Effector memory CD8-positive, alpha-beta T cell (primary cell): ENCODE data around the gene HENMT1.
"Not testable (repeated sequence)": the region's sequence is repeated elsewhere in the genome, so short reads cannot be mapped to it uniquely, and the experiment has no call there.

ENCODE experiments used
- ATAC-seq: fragments of 150-1000 bp; cut with Tn5 transposase; replicated peaks from 2 replicates; pipeline ENCODE4 v1.10.0; 2021; ENCODE audit warnings: mild to moderate bottlenecking, moderate library complexity
- DNase-seq, 3 experiments: peaks; one replicate each; pipeline ENCODE4 v3.0.0; 2021
- H3K27ac Mint-ChIP-seq, 2 donors: one replicate each; pipeline ENCODE4 v1.8.0; 2022; ENCODE audit warnings: mild to moderate bottlenecking in 2 of 2, mixed read lengths in 2 of 2, moderate library complexity in 2 of 2
- H3K27me3 Mint-ChIP-seq, 2 donors: one replicate each; pipeline ENCODE4 v1.8.0; 2022; ENCODE audit warnings: mixed read lengths in 2 of 2
- H3K36me3 Mint-ChIP-seq: one replicate; pipeline ENCODE4 v1.8.0; 2022; ENCODE audit warnings: mild to moderate bottlenecking, moderate library complexity, mixed read lengths; ENCODE audit not compliant: insufficient read depth
- H3K4me1 Mint-ChIP-seq, 2 donors: one replicate each; pipeline ENCODE4 v1.8.0; 2022; ENCODE audit warnings: low read depth in 2 of 2, mixed read lengths in 2 of 2
- H3K4me3 Mint-ChIP-seq, 2 donors: one replicate each; pipeline ENCODE4 v1.8.0; 2022; ENCODE audit warnings: mild to moderate bottlenecking in 2 of 2, mixed read lengths in 2 of 2, moderate library complexity in 2 of 2
- H3K9me3 Mint-ChIP-seq, 2 donors: one replicate each; pipeline ENCODE4 v1.8.0; 2022; ENCODE audit warnings: mixed read lengths in 2 of 2

Gene HENMT1

DNA sequence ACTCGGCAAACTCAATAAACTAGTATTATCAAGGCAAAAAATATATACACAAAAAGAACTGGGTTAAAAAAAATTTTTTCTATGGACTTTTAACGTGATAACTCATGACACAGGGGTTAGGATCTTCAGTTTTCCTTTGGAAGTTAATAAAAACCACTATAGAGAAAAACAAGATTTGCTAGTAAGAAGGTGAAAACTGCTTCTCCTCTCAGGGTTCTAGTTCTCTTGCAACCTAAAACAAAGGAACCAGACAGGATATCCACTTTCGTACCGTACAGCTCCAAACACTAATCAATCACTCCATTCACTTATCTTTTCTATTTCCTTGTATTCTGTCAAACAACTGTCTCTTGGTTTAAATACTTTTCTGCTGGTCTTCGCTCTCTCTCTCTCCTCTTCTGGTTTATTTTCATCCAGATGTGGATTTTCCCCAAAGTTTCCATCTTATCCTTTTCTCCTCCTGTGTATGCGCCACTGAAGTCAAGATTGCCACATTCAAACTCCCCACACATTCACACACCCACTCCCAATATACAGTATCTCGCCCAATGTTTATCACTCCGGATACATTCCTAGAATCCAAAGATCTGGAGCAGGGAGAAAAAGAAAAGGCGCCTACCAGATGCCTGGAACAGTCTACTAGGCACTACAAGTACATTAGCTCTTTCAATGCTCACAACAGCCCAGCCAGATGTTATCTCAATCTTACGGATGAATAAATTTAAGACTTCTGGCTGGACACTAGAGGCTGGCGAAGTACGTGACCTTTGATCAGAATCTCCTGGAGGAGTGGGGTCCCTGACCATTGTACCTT lies 30.4 kb upstream of the HENMT1 start:
- no peak for DNase-seq
- no peaks in the 10 kb centered on the region for H3K27me3 Mint-ChIP-seq
- peaks cover 38% of the 10 kb centered on the region for H3K36me3 Mint-ChIP-seq
- peak overlapping the region; percentile 88 to 98 for H3K4me3 Mint-ChIP-seq
- no peaks in the 10 kb centered on the region for H3K9me3 Mint-ChIP-seq
- H3K4me1 Mint-ChIP-seq, result peaks cover 29 to 52% of the 10 kb centered on the region in 2 donors
- peak overlapping the region; percentile 99 to 100 for H3K27ac Mint-ChIP-seq
- no peak for ATAC-seq

- H3K27me3 Mint-ChIP-seq, result no peaks in the 10 kb centered on the region
- ATAC-seq, result no peak
- peaks cover 2% of the 10 kb centered on the region for H3K36me3 Mint-ChIP-seq
- H3K4me3 Mint-ChIP-seq, result no peak overlapping the region
- DNase-seq, result no peak
- H3K9me3 Mint-ChIP-seq, result no peaks in the 10 kb centered on the region
- H3K4me1 Mint-ChIP-seq, result peaks cover 12 to 17% of the 10 kb centered on the region in 2 donors
- H3K27ac Mint-ChIP-seq, result no peak overlapping the region
Measured at GRCh38 chr1:108686614-108687313, 25.9 kb upstream of the HENMT1 start.

- H3K36me3 Mint-ChIP-seq, result no peaks in the 10 kb centered on the region
- H3K9me3 Mint-ChIP-seq, result no peaks in the 10 kb centered on the region
- H3K27me3 Mint-ChIP-seq, result no peaks in the 10 kb centered on the region
- peaks cover 2 to 5% of the 10 kb centered on the region in 2 donors for H3K4me1 Mint-ChIP-seq
- no peak overlapping the region for H3K4me3 Mint-ChIP-seq
- DNase-seq (no peak), ATAC-seq (no peak)
- no peak overlapping the region for H3K27ac Mint-ChIP-seq
Measured at GRCh38 chr1:108685529-108685928, 24.6 kb upstream of the HENMT1 start.

- H3K36me3 Mint-ChIP-seq, H3K4me1 Mint-ChIP-seq, H3K9me3 Mint-ChIP-seq, H3K27ac Mint-ChIP-seq, H3K27me3 Mint-ChIP-seq, ATAC-seq, H3K4me3 Mint-ChIP-seq, DNase-seq: not testable (repeated sequence)
Measured at GRCh38 chr1:108681701-108682100, 20.8 kb upstream of the HENMT1 start.

- ATAC-seq, result no peak
- Mint-ChIP-seq H3K4me3 (peak overlapping the region; percentile 27 to 49), H3K4me1 (peaks cover 3 to 6% of the 10 kb centered on the region in 2 donors), H3K36me3 (no peaks in the 10 kb centered on the region), H3K27me3 (no peaks in the 10 kb centered on the region), H3K9me3 (no peaks in the 10 kb centered on the region), H3K27ac (peak overlapping the region in 1 of 2 donors; percentile 41)
- DNase-seq, result no peak
Measured at GRCh38 chr1:108679586-108680213, 18.8 kb upstream of the HENMT1 start.

DNA sequence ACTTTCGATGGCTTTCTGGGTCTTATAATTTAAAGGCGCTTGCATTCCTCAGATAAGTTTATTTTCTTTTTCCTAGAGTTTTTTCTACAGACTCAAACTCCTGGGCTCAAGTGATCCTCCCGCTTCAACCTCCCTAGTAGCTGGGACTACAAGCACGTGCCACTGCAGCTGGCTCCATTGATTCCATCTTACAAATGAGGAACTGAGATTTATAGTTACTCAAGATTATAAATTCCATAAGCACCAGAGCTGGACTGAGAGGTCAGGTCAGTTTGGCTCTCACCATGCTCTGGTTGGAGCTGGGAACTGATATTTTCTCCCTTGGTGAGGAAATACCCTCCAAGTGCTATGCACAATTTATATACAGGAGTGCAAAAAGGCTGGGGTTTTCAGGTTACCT lies 17.8 kb upstream of the HENMT1 start:
- Mint-ChIP-seq H3K36me3 (no peaks in the 10 kb centered on the region), H3K27me3 (no peaks in the 10 kb centered on the region), H3K9me3 (no peaks in the 10 kb centered on the region), H3K4me1 (peaks cover 3 to 6% of the 10 kb centered on the region in 2 donors), H3K4me3 (no peak overlapping the region), H3K27ac (no peak overlapping the region)
- ATAC-seq (no peak), DNase-seq (no peak)

DNA sequence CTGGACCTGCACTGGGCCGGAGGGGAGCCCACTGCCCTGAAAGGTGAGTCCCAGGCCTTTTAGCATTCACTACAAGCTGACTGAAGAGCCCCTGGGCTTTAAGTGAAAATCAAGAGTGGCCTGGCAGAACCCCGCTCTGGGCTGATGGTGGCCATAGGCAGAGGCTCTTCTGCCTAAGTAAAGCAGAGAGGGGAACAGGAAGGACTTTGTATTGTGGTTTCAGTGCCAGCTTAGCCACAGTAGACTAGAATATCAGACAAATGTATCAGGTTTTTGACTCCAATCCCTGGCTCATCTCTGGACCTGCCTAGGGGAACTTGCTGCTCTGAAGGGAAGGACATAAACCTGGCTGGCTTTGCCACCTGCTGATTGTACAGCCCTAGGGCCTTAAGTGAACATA lies 10.2 kb upstream of the HENMT1 start:
- H3K4me1 Mint-ChIP-seq, result peaks cover 10% of the 10 kb centered on the region in 2 donors
- no peak for DNase-seq
- peak; percentile 37 for ATAC-seq
- no peaks in the 10 kb centered on the region for H3K9me3 Mint-ChIP-seq
- H3K4me3 Mint-ChIP-seq, result no peak overlapping the region
- H3K27ac Mint-ChIP-seq, result peak overlapping the region; percentile 57 to 65
- H3K36me3 Mint-ChIP-seq, result no peaks in the 10 kb centered on the region
- H3K27me3 Mint-ChIP-seq, result peaks cover 0 to 12% of the 10 kb centered on the region in 2 donors

- DNase-seq (no peak), ATAC-seq (no peak)
- Mint-ChIP-seq H3K27me3 (peaks cover 0 to 12% of the 10 kb centered on the region in 2 donors), H3K4me3 (no peak overlapping the region), H3K36me3 (no peaks in the 10 kb centered on the region), H3K27ac (peak overlapping the region in 1 of 2 donors; percentile 57), H3K4me1 (peaks cover 10% of the 10 kb centered on the region in 2 donors), H3K9me3 (no peaks in the 10 kb centered on the region)
Measured at GRCh38 chr1:108670131-108670773, 9.4 kb upstream of the HENMT1 start.

- Mint-ChIP-seq H3K4me3 (no peak overlapping the region), H3K36me3 (no peaks in the 10 kb centered on the region), H3K9me3 (no peaks in the 10 kb centered on the region), H3K27me3 (peaks cover 0 to 12% of the 10 kb centered on the region in 2 donors), H3K4me1 (peaks cover 10% of the 10 kb centered on the region in 2 donors), H3K27ac (no peak overlapping the region)
- ATAC-seq, result no peak
- no peak for DNase-seq
Measured at GRCh38 chr1:108669679-108670078, 8.8 kb upstream of the HENMT1 start.

DNA sequence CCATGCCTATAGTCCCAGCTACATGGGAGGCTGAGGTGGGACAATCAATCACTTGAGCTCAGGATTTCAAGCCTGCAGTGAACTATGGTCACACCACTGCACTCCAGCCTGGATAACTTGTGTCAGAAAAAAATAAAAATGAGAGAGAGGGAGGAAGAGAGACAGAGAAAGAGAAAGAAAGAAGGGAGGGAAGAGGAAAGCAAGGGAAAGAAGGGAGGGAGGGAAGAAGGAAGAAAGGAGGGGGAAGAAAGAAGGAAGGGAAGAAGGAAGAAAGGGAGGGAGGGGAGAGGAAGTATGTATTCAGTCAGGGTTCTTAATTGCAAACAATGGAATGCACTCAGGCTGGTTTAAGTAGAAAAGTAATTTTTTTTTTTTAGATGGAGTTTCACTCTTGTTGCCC lies 7.9 kb upstream of the HENMT1 start:
- H3K4me1 Mint-ChIP-seq, result peaks cover 10% of the 10 kb centered on the region in 2 donors
- H3K36me3 Mint-ChIP-seq, result no peaks in the 10 kb centered on the region
- H3K9me3 Mint-ChIP-seq, result no peaks in the 10 kb centered on the region
- H3K4me3 Mint-ChIP-seq, result no peak overlapping the region
- ATAC-seq, result no peak
- peak overlapping the region; percentile 6 to 15 for H3K27ac Mint-ChIP-seq
- DNase-seq, result no peak
- peaks cover 0 to 12% of the 10 kb centered on the region in 2 donors for H3K27me3 Mint-ChIP-seq

DNA sequence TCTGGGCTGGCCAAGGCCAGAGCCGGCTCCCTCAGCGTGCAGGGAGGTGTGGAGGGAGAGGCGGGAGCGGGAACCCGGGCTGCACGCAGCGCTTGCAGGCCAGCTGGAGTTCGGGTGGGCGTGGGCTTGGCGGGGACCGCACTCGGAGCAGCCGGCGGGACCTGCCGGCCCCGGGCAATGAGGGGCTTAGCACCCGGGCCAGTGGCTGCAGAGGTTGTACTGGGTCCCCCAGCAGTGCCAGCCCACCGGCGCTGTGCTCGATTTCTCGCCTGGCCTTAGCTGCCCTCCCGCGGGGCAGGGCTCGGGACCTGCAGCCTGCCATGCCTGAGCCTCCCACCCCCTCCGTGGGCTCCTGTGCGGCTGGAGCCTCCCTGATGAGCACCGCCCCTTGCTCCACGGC lies 6.5 kb upstream of the HENMT1 start:
- not testable (repeated sequence) for H3K27ac Mint-ChIP-seq, H3K9me3 Mint-ChIP-seq, H3K4me3 Mint-ChIP-seq, H3K36me3 Mint-ChIP-seq, ATAC-seq, DNase-seq
- Mint-ChIP-seq H3K4me1 (peaks cover 10 to 22% of the 10 kb centered on the region in 2 donors), H3K27me3 (peaks cover 0 to 12% of the 10 kb centered on the region in 2 donors)

- no peak for ATAC-seq
- DNase-seq, result no peak
- Mint-ChIP-seq H3K36me3 (peaks cover 10% of the 10 kb centered on the region), H3K9me3 (no peaks in the 10 kb centered on the region), H3K4me1 (peaks cover 8 to 17% of the 10 kb centered on the region in 2 donors), H3K4me3 (no peak overlapping the region), H3K27ac (no peak overlapping the region), H3K27me3 (no peaks in the 10 kb centered on the region)
Measured at GRCh38 chr1:108665771-108666170, 4.9 kb upstream of the HENMT1 start.

- DNase-seq (no peak), ATAC-seq (no peak)
- Mint-ChIP-seq H3K4me3 (no peak overlapping the region), H3K27ac (no peak overlapping the region), H3K4me1 (peaks cover 12 to 21% of the 10 kb centered on the region in 2 donors), H3K9me3 (no peaks in the 10 kb centered on the region), H3K27me3 (no peaks in the 10 kb centered on the region), H3K36me3 (peaks cover 17% of the 10 kb centered on the region)
Measured at GRCh38 chr1:108665067-108665466, 4.2 kb upstream of the HENMT1 start.
